ENCODE measurements around the gene HSF4. TPM values are rescaled to one million over a fixed set of nuclear protein-coding genes. Genes with fewer than 3 reads are reported as not detected.

HSF4 gene
- total RNA-seq, 1 experiment from 2014 or later = 1.2 TPM

DNA sequence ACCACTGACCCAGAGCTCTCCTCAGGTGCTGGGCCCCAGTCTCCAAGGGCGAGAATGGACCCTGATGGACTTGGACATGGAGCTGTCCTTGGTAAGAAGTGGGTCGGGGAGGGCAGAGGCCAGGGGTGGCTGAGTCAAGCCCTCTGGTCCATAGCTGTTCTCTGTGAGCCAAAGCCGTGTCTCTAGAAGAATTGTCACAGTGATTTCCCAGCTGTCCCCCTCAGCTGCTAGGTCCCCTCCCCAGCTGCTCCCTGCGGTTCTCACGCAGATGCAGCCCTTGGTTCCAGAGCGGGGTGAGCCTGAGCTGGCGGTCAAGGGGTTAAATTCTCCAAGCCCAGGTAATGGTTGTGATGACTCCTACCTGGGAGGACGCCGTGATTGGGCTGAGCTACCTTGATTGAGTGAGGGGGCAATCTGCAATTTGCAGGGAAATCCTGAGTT, 4.5 kb downstream of the HSF4 start:
- H3K4ac ChIP-seq (ENCODE audit: low read depth, low read length) = no peak overlapping the region
- H4K91ac ChIP-seq (ENCODE audit: insufficient read length, low read depth, low read length) = no peak overlapping the region
- no peak overlapping the region for H2BK20ac ChIP-seq (ENCODE audit: low read depth, low read length, poor library complexity, severe bottlenecking)
- H3K79me2 ChIP-seq (ENCODE audit: insufficient read depth, low read length) = no peaks in the 10 kb centered on the region
- H3K18ac ChIP-seq (ENCODE audit: insufficient read length, low read depth, low read length) = no peak overlapping the region
- H2BK15ac ChIP-seq (ENCODE audit: low read depth, low read length) = no peak overlapping the region
- H3K23me2 ChIP-seq (ENCODE audit: insufficient read length, low read depth, low read length, poor library complexity, severe bottlenecking) = peaks cover 13% of the 10 kb centered on the region
- no peak overlapping the region for H2AFZ ChIP-seq (ENCODE audit: low read length)
- H3K36me3 Mint-ChIP-seq (ENCODE audit: insufficient read depth in 1 of 3, low read depth in 3 of 3) = peaks cover 0 to 2% (median 0%) of the 10 kb centered on the region in 3 experiments; a peak in 1 of 7 replicates
- H4K8ac ChIP-seq (replicated peaks; ENCODE audit: insufficient read length, low read depth, low read length) = no peak overlapping the region
- H3K23ac ChIP-seq (ENCODE audit: insufficient read length, low read depth, low read length) = no peak overlapping the region
- no peak overlapping the region for H3K27ac Mint-ChIP-seq
- H3K14ac ChIP-seq (ENCODE audit: insufficient read depth, low read length) = no peak overlapping the region
- peaks cover 36 to 62% of the 10 kb centered on the region in 2 experiments for H3K4me1 Mint-ChIP-seq
- TF ChIP-seq, protein P1, sequence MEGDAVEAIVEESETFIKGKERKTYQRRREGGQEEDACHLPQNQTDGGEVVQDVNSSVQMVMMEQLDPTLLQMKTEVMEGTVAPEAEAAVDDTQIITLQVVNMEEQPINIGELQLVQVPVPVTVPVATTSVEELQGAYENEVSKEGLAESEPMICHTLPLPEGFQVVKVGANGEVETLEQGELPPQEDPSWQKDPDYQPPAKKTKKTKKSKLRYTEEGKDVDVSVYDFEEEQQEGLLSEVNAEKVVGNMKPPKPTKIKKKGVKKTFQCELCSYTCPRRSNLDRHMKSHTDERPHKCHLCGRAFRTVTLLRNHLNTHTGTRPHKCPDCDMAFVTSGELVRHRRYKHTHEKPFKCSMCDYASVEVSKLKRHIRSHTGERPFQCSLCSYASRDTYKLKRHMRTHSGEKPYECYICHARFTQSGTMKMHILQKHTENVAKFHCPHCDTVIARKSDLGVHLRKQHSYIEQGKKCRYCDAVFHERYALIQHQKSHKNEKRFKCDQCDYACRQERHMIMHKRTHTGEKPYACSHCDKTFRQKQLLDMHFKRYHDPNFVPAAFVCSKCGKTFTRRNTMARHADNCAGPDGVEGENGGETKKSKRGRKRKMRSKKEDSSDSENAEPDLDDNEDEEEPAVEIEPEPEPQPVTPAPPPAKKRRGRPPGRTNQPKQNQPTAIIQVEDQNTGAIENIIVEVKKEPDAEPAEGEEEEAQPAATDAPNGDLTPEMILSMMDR (conservative IDR thresholded peaks at IDR 0.05) = no peak
- peak overlapping the region; percentile 60 for H3K4me2 ChIP-seq (ENCODE audit: insufficient read depth, insufficient read length, low read length)
- no peaks in the 10 kb centered on the region for H3K9me3 ChIP-seq (ENCODE audit: control insufficient read depth, low read depth, low read length)
- H2AK5ac ChIP-seq (ENCODE audit: insufficient read length, low read length) = no peak overlapping the region
- H3K4me3 Mint-ChIP-seq = peak overlapping the region; percentile 62 to 87
- no CpG with 5 or more reads among the region's 9 CpGs for WGBS (ENCODE audit: extremely low coverage, insufficient read length, low lambda C conversion rate)
- peaks cover 0 to 3% of the 10 kb centered on the region in 2 experiments; a peak in 1 of 5 replicates for H3K9me3 Mint-ChIP-seq
- peaks cover 92% of the 10 kb centered on the region for H3K27me3 Mint-ChIP-seq (ENCODE audit: low read depth)
- H4K5ac ChIP-seq (ENCODE audit: insufficient read length, low read depth, low read length) = no peak overlapping the region
- no peaks in the 10 kb centered on the region for H4K20me1 ChIP-seq (ENCODE audit: control insufficient read depth, insufficient read depth, insufficient read length)
- H3K56ac ChIP-seq (ENCODE audit: insufficient read length, low read depth, low read length) = no peak overlapping the region
- no peak overlapping the region for H3K27ac ChIP-seq (ENCODE audit: insufficient read length, low read depth, low read length)
- H2BK5ac ChIP-seq (ENCODE audit: insufficient read length, low read length) = no peak overlapping the region
- no peaks in the 10 kb centered on the region for H3K79me1 ChIP-seq (ENCODE audit: insufficient read depth, low read depth, low read length, poor library complexity, severe bottlenecking)
- no peak overlapping the region for H3K9ac ChIP-seq (ENCODE audit: extremely low read depth, insufficient read length, low read length)
- DNase-seq = peak; percentile 77
- peaks cover 5% of the 10 kb centered on the region; the same call in 1 of the 2 replicates for H3K4me1 ChIP-seq (ENCODE audit: insufficient read depth, low read length)
- H3T11ph ChIP-seq (ENCODE audit: low read length) = no peak overlapping the region
- H2BK120ac ChIP-seq (ENCODE audit: low read depth, low read length, poor library complexity, severe bottlenecking) = no peak overlapping the region
- H3K27me3 ChIP-seq (ENCODE audit: insufficient read depth, low read length) = peaks cover 72% of the 10 kb centered on the region
- no peak overlapping the region for H2BK12ac ChIP-seq (ENCODE audit: insufficient read length, low read depth, low read length)

All from H9 (cell line).